ENCODE data around the gene GHRL. TPM values are rescaled to one million over a fixed set of nuclear protein-coding genes. Genes with fewer than 3 reads are reported as not detected.

The GHRL gene, protein sequence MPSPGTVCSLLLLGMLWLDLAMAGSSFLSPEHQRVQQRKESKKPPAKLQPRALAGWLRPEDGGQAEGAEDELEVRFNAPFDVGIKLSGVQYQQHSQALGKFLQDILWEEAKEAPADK
- total RNA-seq (2014; rRNA removed; shearing (Covaris generic)) = not detected in 2 replicates

DNA sequence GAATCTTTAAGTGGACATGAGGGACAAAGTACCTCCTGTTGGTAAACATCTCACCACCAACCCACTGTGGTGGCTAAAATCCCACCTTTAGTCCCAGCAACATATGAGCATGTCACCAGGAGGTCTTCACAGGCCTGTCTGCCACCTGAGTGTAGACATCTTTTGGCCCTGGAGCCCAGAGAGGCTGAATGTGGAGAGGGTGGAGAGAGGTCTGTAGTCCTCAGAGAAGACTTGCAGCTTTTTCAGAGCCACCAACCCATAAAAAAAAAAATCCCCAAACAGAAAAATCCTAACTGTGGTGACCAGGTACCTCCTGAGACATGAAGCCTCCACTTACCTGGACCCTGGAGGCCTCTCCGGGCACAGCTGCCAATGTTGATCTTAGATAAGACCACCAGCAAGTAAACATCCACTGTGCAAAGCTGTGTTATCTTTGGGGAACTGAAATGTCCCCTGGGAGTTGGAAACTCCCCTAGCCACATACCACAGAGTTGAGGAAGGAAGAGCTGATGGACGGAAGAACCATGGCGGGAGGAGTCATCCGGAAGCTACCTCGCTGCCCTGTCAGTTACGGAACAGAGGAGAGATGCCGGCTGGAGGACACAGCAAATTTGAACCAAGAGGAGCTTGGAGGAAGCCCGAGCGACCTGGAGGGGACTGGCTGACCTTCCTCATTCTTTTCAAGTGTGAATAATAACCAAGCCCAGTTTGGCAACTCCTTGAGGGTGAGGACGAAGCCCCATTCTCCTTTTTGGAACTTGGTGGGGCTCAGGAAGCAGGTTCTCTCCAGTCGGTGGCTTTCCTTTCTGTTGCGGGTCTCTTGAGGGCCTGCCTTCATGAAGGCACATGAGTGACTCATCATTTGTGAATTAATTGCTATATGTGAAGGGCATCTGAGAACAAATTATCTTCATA lies at the start of gene GHRL:
GHRL (minus strand) TSS at position 443 of the 915 bp plus-strand sequence. CDS start 2,767 bp downstream, outside the sequence.
- no peak for DNase-seq
- Histone ChIP-seq H3K4me3 (ENCODE audit: insufficient read depth, low read depth, low read length) (no peak within 1 kb of the TSS), H3K36me3 (replicated peaks; ENCODE audit: control insufficient read depth, insufficient read depth, low read length) (peaks cover 13% of the 10 kb centered on the region), H3K27me3 (ENCODE audit: control insufficient read depth, insufficient read depth, low read length) (no peaks in the 10 kb centered on the region)

- no peaks in the 10 kb centered on the region for H3K27me3 ChIP-seq (ENCODE audit: control insufficient read depth, insufficient read depth, low read length)
- no peak for DNase-seq
- no peak overlapping the region for H3K4me3 ChIP-seq (ENCODE audit: insufficient read depth, low read depth, low read length)
- H3K36me3 ChIP-seq (replicated peaks; ENCODE audit: control insufficient read depth, insufficient read depth, low read length) = no peaks in the 10 kb centered on the region
Observed at GRCh38 chr3:10341901-10342398, 49.2 kb upstream of the GHRL start.

- no peaks in the 10 kb centered on the region for H3K36me3 ChIP-seq (replicated peaks; ENCODE audit: control insufficient read depth, insufficient read depth, low read length)
- peak; percentile 38 for DNase-seq
- no peak overlapping the region for H3K4me3 ChIP-seq (ENCODE audit: insufficient read depth, low read depth, low read length)
- no peaks in the 10 kb centered on the region for H3K27me3 ChIP-seq (ENCODE audit: control insufficient read depth, insufficient read depth, low read length)
Observed at GRCh38 chr3:10340476-10340875, 47.7 kb upstream of the GHRL start.

- no peaks in the 10 kb centered on the region for H3K27me3 ChIP-seq (ENCODE audit: control insufficient read depth, insufficient read depth, low read length)
Observed at GRCh38 chr3:10340046-10340445, 47.3 kb upstream of the GHRL start.

GRCh38 chr3:10339376-10339955 lies 46.7 kb upstream of the GHRL start:
- H3K4me3 ChIP-seq (ENCODE audit: insufficient read depth, low read depth, low read length) = no peak overlapping the region
- H3K27me3 ChIP-seq (ENCODE audit: control insufficient read depth, insufficient read depth, low read length) = no peaks in the 10 kb centered on the region
- H3K36me3 ChIP-seq (replicated peaks; ENCODE audit: control insufficient read depth, insufficient read depth, low read length) = no peaks in the 10 kb centered on the region
- DNase-seq = peak; percentile 51

More at GRCh38 chr3:10340046-10340445, 47.3 kb upstream of the GHRL start:
- peak; percentile 49 for DNase-seq
- Histone ChIP-seq H3K4me3 (ENCODE audit: insufficient read depth, low read depth, low read length) (no peak overlapping the region), H3K36me3 (replicated peaks; ENCODE audit: control insufficient read depth, insufficient read depth, low read length) (no peaks in the 10 kb centered on the region)

DNA sequence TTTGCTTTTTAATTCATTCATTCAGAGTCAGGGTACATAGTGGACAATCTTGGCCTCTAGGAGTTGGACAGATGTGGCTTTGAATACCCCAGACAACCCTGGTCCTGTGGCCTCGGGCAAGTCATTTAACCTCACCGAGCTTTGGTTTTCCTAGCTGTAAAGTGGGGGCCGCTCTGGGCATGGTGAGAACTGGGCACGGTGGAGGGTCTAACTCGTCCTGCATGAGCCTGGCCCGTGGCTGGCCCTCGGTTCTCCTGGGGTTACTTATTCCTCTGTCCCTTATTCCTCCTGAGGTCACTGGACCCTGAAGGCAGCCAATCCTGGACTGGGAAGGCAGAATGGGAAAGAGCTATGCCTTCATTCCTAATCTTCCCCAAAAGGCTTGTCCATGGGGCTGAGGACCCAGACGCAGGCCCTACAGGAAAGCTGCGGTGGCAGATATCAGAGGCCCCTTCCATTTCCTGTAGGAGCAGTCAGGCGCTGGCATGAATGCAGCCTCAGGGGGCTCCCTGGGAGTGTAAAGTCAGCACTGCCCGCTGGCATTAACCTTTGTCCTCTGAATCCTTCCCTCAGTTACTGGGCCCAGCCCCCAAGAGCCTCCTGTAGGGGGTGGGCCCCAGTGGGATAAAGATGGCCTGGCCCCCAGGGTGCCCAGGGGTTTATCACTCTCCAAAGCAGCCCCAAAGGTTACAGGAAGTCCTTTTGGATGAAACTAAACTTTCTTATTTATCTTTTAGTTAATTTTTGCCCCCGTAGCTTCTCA lies 46.0 kb upstream of the GHRL start:
- Histone ChIP-seq H3K36me3 (replicated peaks; ENCODE audit: control insufficient read depth, insufficient read depth, low read length) (no peaks in the 10 kb centered on the region), H3K27me3 (ENCODE audit: control insufficient read depth, insufficient read depth, low read length) (no peaks in the 10 kb centered on the region), H3K4me3 (ENCODE audit: insufficient read depth, low read depth, low read length) (no peak overlapping the region)
- peak; percentile 73 for DNase-seq

- Histone ChIP-seq H3K4me3 (ENCODE audit: insufficient read depth, low read depth, low read length) (no peak overlapping the region), H3K36me3 (replicated peaks; ENCODE audit: control insufficient read depth, insufficient read depth, low read length) (no peaks in the 10 kb centered on the region), H3K27me3 (ENCODE audit: control insufficient read depth, insufficient read depth, low read length) (no peaks in the 10 kb centered on the region)
- DNase-seq = no peak
Observed at GRCh38 chr3:10338164-10338470, 45.4 kb upstream of the GHRL start.

GRCh38 chr3:10337323-10338163 lies 44.8 kb upstream of the GHRL start:
- Histone ChIP-seq H3K27me3 (ENCODE audit: control insufficient read depth, insufficient read depth, low read length) (no peaks in the 10 kb centered on the region), H3K4me3 (ENCODE audit: insufficient read depth, low read depth, low read length) (no peak overlapping the region), H3K36me3 (replicated peaks; ENCODE audit: control insufficient read depth, insufficient read depth, low read length) (no peaks in the 10 kb centered on the region)
- peak; percentile 75 for DNase-seq

- Histone ChIP-seq H3K36me3 (replicated peaks; ENCODE audit: control insufficient read depth, insufficient read depth, low read length) (no peaks in the 10 kb centered on the region), H3K4me3 (ENCODE audit: insufficient read depth, low read depth, low read length) (no peak overlapping the region), H3K27me3 (ENCODE audit: control insufficient read depth, insufficient read depth, low read length) (no peaks in the 10 kb centered on the region)
- DNase-seq = peak; percentile 46
Observed at GRCh38 chr3:10336761-10337160, 44.0 kb upstream of the GHRL start.

GRCh38 chr3:10335871-10336622 lies 43.3 kb upstream of the GHRL start:
- no peaks in the 10 kb centered on the region for H3K36me3 ChIP-seq (replicated peaks; ENCODE audit: control insufficient read depth, insufficient read depth, low read length)
- H3K27me3 ChIP-seq (ENCODE audit: control insufficient read depth, insufficient read depth, low read length) = no peaks in the 10 kb centered on the region
- DNase-seq = peak; percentile 53
- H3K4me3 ChIP-seq (ENCODE audit: insufficient read depth, low read depth, low read length) = no peak overlapping the region

DNA sequence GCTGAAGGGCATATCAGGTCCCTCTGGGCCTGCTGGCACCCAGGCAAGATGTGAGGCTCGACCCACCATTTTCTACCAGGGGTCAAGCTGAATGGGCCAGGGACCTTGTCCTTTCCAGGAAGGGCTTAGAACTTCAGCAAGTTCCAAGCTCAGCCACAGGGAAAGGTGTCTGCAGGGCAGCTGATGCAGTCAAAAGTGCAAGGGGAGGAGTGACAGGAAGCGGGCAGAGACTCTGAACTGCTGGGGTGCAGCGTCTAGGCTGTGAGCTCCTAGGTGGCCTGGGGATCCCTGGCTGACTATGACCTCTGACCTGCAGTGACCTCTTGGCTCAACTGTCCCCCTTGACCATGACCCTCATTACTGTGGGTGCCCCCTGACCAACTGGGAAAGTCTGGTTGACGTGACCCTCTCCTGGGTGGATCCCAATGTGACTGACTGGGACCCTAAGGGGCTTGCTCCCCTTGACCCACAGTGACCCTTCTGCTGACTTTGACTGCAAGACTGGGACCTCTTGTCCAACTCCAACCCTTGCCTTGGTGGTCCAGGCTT lies 42.5 kb upstream of the GHRL start:
- Histone ChIP-seq H3K36me3 (replicated peaks; ENCODE audit: control insufficient read depth, insufficient read depth, low read length) (no peaks in the 10 kb centered on the region), H3K4me3 (ENCODE audit: insufficient read depth, low read depth, low read length) (no peak overlapping the region), H3K27me3 (ENCODE audit: control insufficient read depth, insufficient read depth, low read length) (no peaks in the 10 kb centered on the region)
- DNase-seq = peak; percentile 33

DNA sequence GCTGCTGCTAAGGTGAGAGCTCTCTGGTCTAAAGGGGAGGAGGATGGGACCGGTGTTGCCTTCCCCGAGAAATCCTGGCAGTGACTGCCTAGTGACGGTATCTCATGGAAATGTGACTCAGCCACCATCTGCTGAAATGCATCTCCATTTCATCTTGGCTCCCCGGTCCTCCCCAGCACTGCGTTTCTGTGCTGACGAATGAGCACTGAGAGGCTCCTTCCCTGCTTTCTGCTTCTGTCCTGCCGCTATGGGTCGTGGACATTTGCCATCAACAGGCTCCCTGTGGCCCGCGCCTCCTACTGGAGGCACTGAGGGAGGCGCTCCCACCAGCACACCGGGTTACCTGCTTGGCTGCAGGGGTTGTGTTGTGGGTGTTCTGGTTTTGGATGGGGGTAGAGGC lies 41.7 kb upstream of the GHRL start:
- Histone ChIP-seq H3K4me3 (ENCODE audit: insufficient read depth, low read depth, low read length) (no peak overlapping the region), H3K27me3 (ENCODE audit: control insufficient read depth, insufficient read depth, low read length) (no peaks in the 10 kb centered on the region; the same call in 1 of the 2 replicates), H3K36me3 (replicated peaks; ENCODE audit: control insufficient read depth, insufficient read depth, low read length) (no peaks in the 10 kb centered on the region)
- DNase-seq = peak; percentile 85

DNA sequence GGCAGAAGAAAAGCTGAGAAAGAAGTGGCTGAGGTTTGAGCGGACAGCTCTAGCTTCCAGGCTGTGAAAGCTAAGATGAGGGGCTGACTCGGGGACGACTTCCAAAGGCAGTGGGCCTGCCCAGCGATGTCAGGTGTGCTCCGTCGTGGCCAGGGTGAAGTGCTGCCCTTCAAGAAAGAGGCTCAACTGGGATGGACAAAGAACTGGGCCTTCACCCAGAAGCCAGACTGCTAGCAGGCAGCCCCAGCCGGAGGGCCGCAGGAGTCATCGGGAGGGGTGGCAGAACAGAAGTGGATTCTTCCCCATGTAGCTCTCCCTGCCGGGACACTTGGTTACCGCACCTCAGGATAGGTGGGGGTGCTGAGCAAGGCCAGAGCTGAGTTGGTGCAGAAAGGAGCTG lies 41.3 kb upstream of the GHRL start:
- Histone ChIP-seq H3K36me3 (replicated peaks; ENCODE audit: control insufficient read depth, insufficient read depth, low read length) (no peaks in the 10 kb centered on the region), H3K4me3 (ENCODE audit: insufficient read depth, low read depth, low read length) (no peak overlapping the region)
- peak; percentile 62 for DNase-seq

More for the DNA sequence above, 41.3 kb upstream of the GHRL start:
- H3K27me3 ChIP-seq (ENCODE audit: control insufficient read depth, insufficient read depth, low read length) = no peaks in the 10 kb centered on the region; the same call in 1 of the 2 replicates
